ENCODE measurements around the gene GRIK4.

The GRIK4 gene

DNA sequence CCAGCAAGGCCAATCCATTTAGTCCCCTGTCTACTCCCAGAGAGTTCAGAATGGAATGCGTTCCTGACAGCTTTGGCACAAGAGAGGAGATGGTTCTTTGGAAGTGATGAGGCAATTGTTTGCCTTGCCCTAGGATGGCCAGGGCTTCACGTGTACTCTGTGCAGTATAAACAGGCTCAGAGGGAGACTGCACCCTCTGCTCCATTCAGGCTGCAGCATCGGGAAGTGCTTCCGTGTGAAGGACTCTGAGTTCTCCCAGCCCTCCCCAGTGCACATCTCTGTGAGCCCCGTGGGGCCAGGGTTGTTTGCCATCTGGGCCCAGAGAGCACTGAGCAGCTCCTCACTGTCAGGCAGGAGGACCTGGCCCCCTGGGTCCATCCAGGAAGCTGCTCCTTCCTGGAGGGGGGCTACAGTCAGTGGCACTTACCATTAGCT lies 297.1 kb downstream of the GRIK4 start:
- TF ChIP-seq GATA2 (IDR thresholded peaks at IDR 0.05; ENCODE audit: low read depth, low read length) (no peak), GATA3 (IDR thresholded peaks at IDR 0.05; ENCODE audit: low read depth, low read length) (no peak)

GRCh38 chr11:120810251-120810650 lies 298.7 kb downstream of the GRIK4 start:
- no peak for TF ChIP-seq GATA2 (IDR thresholded peaks at IDR 0.05; ENCODE audit: low read depth, low read length)

DNA sequence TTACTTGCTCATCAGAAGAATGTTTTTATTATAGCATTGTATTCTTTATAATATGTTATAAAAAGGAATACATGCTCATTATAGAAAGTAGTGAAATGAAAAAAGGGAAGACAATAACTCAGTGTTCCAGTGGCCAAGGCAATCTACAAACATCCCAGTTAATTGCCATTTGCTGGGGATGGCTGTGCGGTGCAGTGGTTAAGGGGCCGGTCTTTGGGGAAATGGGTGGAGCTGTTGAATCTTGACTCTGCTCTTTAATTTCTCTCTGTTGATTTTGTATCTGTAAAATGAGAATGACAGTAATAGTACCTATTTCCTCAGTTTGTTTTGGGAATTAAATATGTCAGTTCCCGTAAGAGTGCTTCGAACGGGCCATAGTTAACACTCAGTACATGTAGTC lies 299.7 kb downstream of the GRIK4 start:
- TF ChIP-seq GATA2 (IDR thresholded peaks at IDR 0.05; ENCODE audit: low read depth, low read length) (no peak), GATA3 (IDR thresholded peaks at IDR 0.05; ENCODE audit: low read depth, low read length) (no peak)

DNA sequence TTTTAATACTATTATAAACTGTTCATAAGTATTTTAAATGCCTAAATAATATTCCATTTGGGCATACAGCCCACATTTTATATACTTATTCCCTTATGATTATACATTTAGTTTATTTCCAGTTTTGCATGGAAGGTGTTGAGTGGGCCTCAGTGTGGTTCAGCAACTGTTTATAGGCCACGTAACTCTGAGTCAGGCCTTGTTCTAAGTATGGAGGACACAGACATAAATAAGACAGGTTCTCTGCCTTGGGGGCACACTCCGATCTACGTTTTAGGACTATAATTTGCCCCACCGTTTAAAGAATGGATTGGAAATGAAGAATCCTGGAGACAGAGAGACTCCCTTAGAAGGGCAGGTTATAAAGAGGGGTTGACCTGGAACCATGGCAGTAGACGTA lies 300.2 kb downstream of the GRIK4 start:
- no peak for TF ChIP-seq GATA3 (IDR thresholded peaks at IDR 0.05; ENCODE audit: low read depth, low read length)
- no peak for TF ChIP-seq GATA2 (IDR thresholded peaks at IDR 0.05; ENCODE audit: low read depth, low read length)

- no peak for TF ChIP-seq GATA2 (IDR thresholded peaks at IDR 0.05; ENCODE audit: low read depth, low read length)
- no peak for TF ChIP-seq GATA3 (IDR thresholded peaks at IDR 0.05; ENCODE audit: low read depth, low read length)
These were observed 303.2 kb downstream of the GRIK4 start for GRCh38 chr11:120814531-120815318.

GRCh38 chr11:120815319-120816100 lies 304.0 kb downstream of the GRIK4 start:
- TF ChIP-seq GATA3 (IDR thresholded peaks at IDR 0.05; ENCODE audit: low read depth, low read length) (no peak), GATA2 (IDR thresholded peaks at IDR 0.05; ENCODE audit: low read depth, low read length) (no peak)

DNA sequence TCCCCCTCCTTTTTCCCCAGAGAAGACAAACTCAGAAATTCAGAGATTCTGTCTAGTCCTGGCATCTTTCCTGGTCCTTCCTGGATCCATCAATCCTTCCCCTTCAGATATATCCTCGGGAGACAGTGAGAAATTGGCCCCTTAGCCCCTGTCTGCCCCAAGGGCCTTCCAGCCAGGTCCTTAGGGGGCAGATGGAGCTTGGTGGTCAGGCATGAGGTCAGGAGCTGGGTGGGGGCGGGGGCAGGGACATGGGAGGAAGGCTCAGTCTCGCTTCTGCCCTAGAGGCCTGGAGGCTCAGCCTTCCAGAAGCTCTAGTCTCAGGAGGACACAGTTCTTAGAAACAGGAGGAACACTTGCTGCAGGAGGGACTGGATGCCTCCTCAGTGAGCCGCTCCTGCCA lies 304.6 kb downstream of the GRIK4 start:
- TF ChIP-seq GATA2 (IDR thresholded peaks at IDR 0.05; ENCODE audit: low read depth, low read length) (no peak), GATA3 (IDR thresholded peaks at IDR 0.05; ENCODE audit: low read depth, low read length) (no peak)

DNA sequence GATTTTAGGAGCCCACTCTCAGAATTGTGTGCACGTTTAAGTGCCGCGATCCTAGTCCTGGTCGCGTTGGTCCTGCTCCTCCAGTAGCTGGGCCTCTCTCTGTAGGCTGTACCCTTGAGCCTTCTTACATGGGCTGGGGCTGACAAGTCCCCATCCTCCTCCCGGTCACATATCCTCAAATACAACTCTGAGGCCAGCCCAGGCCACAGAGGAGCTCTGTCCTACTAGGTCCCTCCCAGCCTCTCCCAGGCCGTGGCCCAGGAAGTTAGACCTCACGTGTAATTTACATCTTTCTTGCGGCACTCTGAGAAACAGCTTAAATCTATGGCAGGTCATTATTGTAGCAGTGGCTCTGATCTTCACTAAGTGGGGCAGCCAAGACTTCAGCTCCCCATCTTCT lies 305.2 kb downstream of the GRIK4 start:
- TF ChIP-seq GATA3 (IDR thresholded peaks at IDR 0.05; ENCODE audit: low read depth, low read length) = no peak
- no peak for TF ChIP-seq GATA2 (IDR thresholded peaks at IDR 0.05; ENCODE audit: low read depth, low read length)

DNA sequence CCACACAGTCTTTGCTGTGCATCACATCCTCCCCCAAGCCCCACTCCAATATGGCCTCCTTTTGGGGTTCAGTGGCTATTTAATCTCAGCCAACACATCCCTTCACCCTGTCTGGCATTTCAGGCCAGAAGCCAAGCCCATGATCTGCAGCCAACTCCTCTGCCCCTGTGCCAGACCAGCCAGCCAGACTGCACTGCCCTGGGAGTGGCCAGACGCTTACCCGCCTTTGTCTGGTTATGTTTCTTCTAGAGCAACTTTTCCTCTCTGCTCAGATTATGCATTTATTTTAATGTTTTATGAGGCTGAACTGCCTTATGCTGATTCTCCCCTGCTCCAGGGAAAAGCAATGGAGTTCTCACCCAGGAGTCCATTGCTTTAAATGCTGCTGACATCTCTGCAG lies 305.6 kb downstream of the GRIK4 start:
- TF ChIP-seq GATA3 (IDR thresholded peaks at IDR 0.05; ENCODE audit: low read depth, low read length) (no peak), GATA2 (IDR thresholded peaks at IDR 0.05; ENCODE audit: low read depth, low read length) (no peak)

GRCh38 chr11:120818097-120818496 lies 306.5 kb downstream of the GRIK4 start:
- TF ChIP-seq GATA2 (IDR thresholded peaks at IDR 0.05; ENCODE audit: low read depth, low read length) = no peak
- no peak for TF ChIP-seq GATA3 (IDR thresholded peaks at IDR 0.05; ENCODE audit: low read depth, low read length)

- no peak for TF ChIP-seq GATA2 (IDR thresholded peaks at IDR 0.05; ENCODE audit: low read depth, low read length)
- no peak for TF ChIP-seq GATA3 (IDR thresholded peaks at IDR 0.05; ENCODE audit: low read depth, low read length)
These were observed 307.5 kb downstream of the GRIK4 start for GRCh38 chr11:120819003-120819402.

- TF ChIP-seq GATA2 (IDR thresholded peaks at IDR 0.05; ENCODE audit: low read depth, low read length) = no peak
- TF ChIP-seq GATA3 (IDR thresholded peaks at IDR 0.05; ENCODE audit: low read depth, low read length) = no peak
These were observed 308.2 kb downstream of the GRIK4 start for GRCh38 chr11:120819437-120820365.

DNA sequence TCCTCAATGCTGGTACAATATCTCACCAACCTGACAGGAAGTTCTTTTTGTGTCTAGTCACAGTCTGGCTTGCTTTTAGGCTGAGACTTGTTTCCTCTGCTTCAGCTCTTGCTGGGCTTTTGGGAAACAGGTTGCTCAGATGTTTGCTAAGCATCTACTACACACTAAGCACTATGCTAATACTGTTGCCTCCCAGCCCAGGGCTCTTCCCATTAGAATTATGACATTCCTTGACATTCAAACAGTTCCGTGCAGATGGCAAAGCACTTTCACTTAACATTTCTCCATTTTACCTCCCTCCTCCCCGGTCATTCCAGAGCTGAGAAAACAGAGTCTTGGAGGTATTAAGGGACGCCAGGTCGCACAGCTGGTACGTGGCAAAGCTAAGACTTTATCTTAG lies 311.6 kb downstream of the GRIK4 start:
- no peak for TF ChIP-seq GATA3 (IDR thresholded peaks at IDR 0.05; ENCODE audit: low read depth, low read length)
- TF ChIP-seq GATA2 (IDR thresholded peaks at IDR 0.05; ENCODE audit: low read depth, low read length) = no peak

DNA sequence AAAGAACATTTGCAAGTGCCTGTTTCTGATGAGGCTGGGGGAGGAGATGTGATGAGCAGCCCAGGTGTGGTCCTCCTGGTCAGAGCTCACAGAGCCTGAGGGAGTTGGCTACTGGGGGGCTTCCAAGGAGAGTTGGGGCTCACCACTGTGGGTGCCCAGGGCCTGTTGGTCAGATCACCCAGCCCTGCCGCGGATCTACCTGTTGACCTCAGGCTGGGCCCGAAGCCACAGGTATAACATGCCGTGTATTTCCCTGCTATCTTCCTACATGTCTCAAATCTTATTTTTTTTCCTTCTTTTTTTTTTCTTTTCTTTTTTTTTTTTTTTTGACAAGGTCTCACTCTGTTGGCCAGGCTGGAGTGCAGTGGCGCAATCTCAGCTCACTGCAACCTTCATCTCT lies 312.7 kb downstream of the GRIK4 start:
- TF ChIP-seq GATA2 (IDR thresholded peaks at IDR 0.05; ENCODE audit: low read depth, low read length) (no peak), GATA3 (IDR thresholded peaks at IDR 0.05; ENCODE audit: low read depth, low read length) (no peak)
